ENCODE measurements around the gene RIMKLB. TPM values are rescaled to one million over a fixed set of nuclear protein-coding genes. Genes with fewer than 3 reads are reported as not detected.

Gene RIMKLB
- total and polyA plus RNA-seq, 2 of the 8 experiments (the other 6 are each of a cell fraction or from before 2014, with no cell fraction given): 37.8 to 78.2 TPM

Other genes starting within 250 kb of the RIMKLB start
- gene CLEC6A, start 242.0 kb upstream of the RIMKLB start, total RNA-seq (2021; fragmentation: NEBNext Ultra II Directional; extraction: Animal tissue kit (Norgen Biotek cat#: 25700)): not detected in 2 replicates
- not detected in 2 replicates for gene CLEC6A, start 242.0 kb upstream of the RIMKLB start, polyA plus RNA-seq (2011; rRNA removed)
- gene CLEC4D, start 184.5 kb upstream of the RIMKLB start, total RNA-seq (2021; fragmentation: NEBNext Ultra II Directional; extraction: Animal tissue kit (Norgen Biotek cat#: 25700)): not detected in 2 replicates
- 0.03 and 0.14 TPM in 2 replicates for gene CLEC4D, start 184.5 kb upstream of the RIMKLB start, polyA plus RNA-seq (2011; rRNA removed)
- not detected in 2 replicates for gene CLEC4E, start 157.1 kb upstream of the RIMKLB start, total RNA-seq (2021; fragmentation: NEBNext Ultra II Directional; extraction: Animal tissue kit (Norgen Biotek cat#: 25700))
- 0.03 TPM in 1 of 2 replicates, not detected in the other for gene CLEC4E, start 157.1 kb upstream of the RIMKLB start, polyA plus RNA-seq (2011; rRNA removed)
- gene AICDA, start 85.1 kb upstream of the RIMKLB start, total RNA-seq (2021; fragmentation: NEBNext Ultra II Directional; extraction: Animal tissue kit (Norgen Biotek cat#: 25700)): not detected in 2 replicates
- not detected in 2 replicates for gene AICDA, start 85.1 kb upstream of the RIMKLB start, polyA plus RNA-seq (2011; rRNA removed)
- gene MFAP5, start 35.2 kb upstream of the RIMKLB start, total RNA-seq (2021; fragmentation: NEBNext Ultra II Directional; extraction: Animal tissue kit (Norgen Biotek cat#: 25700)): 0.86 TPM in 1 of 2 replicates, not detected in the other
- gene MFAP5, start 35.2 kb upstream of the RIMKLB start, polyA plus RNA-seq (2011; rRNA removed): 0.46 and 0.60 TPM in 2 replicates
- gene A2ML1, start 124.6 kb downstream of the RIMKLB start, total RNA-seq (2021; fragmentation: NEBNext Ultra II Directional; extraction: Animal tissue kit (Norgen Biotek cat#: 25700)): 9.0 and 10.3 TPM in 2 replicates
- gene A2ML1, start 124.6 kb downstream of the RIMKLB start, polyA plus RNA-seq (2011; rRNA removed): 8.3 and 10.2 TPM in 2 replicates
- 895 and 934 TPM in 2 replicates for gene PHC1, start 216.5 kb downstream of the RIMKLB start, total RNA-seq (2021; fragmentation: NEBNext Ultra II Directional; extraction: Animal tissue kit (Norgen Biotek cat#: 25700))
- gene PHC1, start 216.5 kb downstream of the RIMKLB start, polyA plus RNA-seq (2011; rRNA removed): 1,655 and 1,966 TPM in 2 replicates

Measured in H1 (cell line).